K562 (cell line): Measurements from ENCODE around the gene SHBG. TPM values are rescaled to one million over a fixed set of nuclear protein-coding genes. Genes with fewer than 3 reads are reported as not detected.

Experiments
- ARHGAP35 ChIP-seq: fragments of 450-650 bp; IDR thresholded peaks from 2 replicates; pipeline ENCODE4 v1.6.1; 2018; ENCODE audit not compliant: partially characterized antibody
- ATF1 ChIP-seq, 2 experiments: fragments of 450-650 bp in 1 of 2; IDR thresholded peaks; 2 replicates each; pipeline ENCODE4 v1.6.1; 2016; ENCODE audit warnings: missing compliant biosample characterization in 1 of 2, missing genetic modification characterization in 1 of 2
- CBX3 ChIP-seq, 2 experiments: IDR thresholded peaks; 1 replicate in 1 of 2; 2 replicates in 1 of 2; pipeline ENCODE4 v1.6.1; 2012; ENCODE audit warnings: inconsistent platforms in 2 of 2, low read length in 2 of 2, borderline replicate concordance in 1 of 2, control low read depth in 1 of 2
- CEBPG ChIP-seq, 3 experiments: fragments of 200-800 bp in 1 of 3; sonication (Bioruptor generic) in 1 of 3; sonication (generic) in 1 of 3; formaldehyde crosslinking in 1 of 3; IDR thresholded peaks in 2 of 3; conservative IDR thresholded peaks in 1 of 3; 2 replicates each; pipeline versions ENCODE4 v1.6.1 to v1.8.0; 2016 to 2022; ENCODE audit warnings: missing compliant biosample characterization in 2 of 3, missing genetic modification characterization in 2 of 3, mild to moderate bottlenecking in 1 of 3, missing genetic modification reagents in 1 of 3
- DMBX1 ChIP-seq: fragments of 250-450 bp; sonication (Bioruptor Pico); IDR thresholded peaks from 2 replicates; pipeline ENCODE4 v1.8.0; 2022; ENCODE audit warnings: inconsistent platforms, mild to moderate bottlenecking, moderate library complexity, borderline replicate concordance
- HNRNPL ChIP-seq: fragments of 200-400 bp; formaldehyde crosslinking; IDR thresholded peaks from 2 replicates; pipeline ENCODE4 v1.6.1; 2017; ENCODE audit warnings: low read depth, mild to moderate bottlenecking, low read length
- TAF1 ChIP-seq: IDR thresholded peaks from 2 replicates; pipeline ENCODE4 v1.6.1; 2011; ENCODE audit warnings: mild to moderate bottlenecking, low read length, moderate library complexity; ENCODE audit not compliant: insufficient read depth, control insufficient read depth, severe bottlenecking; ENCODE audit errors: extremely low read depth
- ZFX ChIP-seq: sonication (generic); formaldehyde crosslinking; IDR thresholded peaks from 2 replicates; pipeline ENCODE4 v1.8.0; 2022; ENCODE audit warnings: mild to moderate bottlenecking, missing genetic modification reagents, moderate library complexity
- ZNF124 ChIP-seq: sonication (generic); formaldehyde crosslinking; IDR thresholded peaks from 2 replicates; pipeline ENCODE4 v1.8.1; 2022; ENCODE audit warnings: missing genetic modification reagents
- ZNF134 ChIP-seq: fragments of 250-450 bp; sonication (Bioruptor Pico); conservative IDR thresholded peaks from 2 replicates; pipeline ENCODE4 v1.4.0; 2020
- ZNF3 ChIP-seq: fragments of 250-450 bp; sonication (Bioruptor Pico); IDR thresholded peaks from 2 replicates; pipeline ENCODE4 v1.5.0; 2021; ENCODE audit warnings: mild to moderate bottlenecking, moderate library complexity
- ZNF408 ChIP-seq: fragments of 250-450 bp; sonication (Bioruptor Pico); IDR thresholded peaks from 2 replicates; pipeline ENCODE4 v1.4.0; 2020; ENCODE audit warnings: low read depth, mild to moderate bottlenecking, moderate library complexity
- ZNF584 ChIP-seq: fragments of 200-800 bp; sonication (Bioruptor generic); IDR thresholded peaks from 2 replicates; pipeline ENCODE4 v1.6.1; 2016; ENCODE audit warnings: low read depth, mild to moderate bottlenecking, missing genetic modification characterization, missing compliant biosample characterization
- polyA plus RNA-seq, 8 experiments: library from polyadenylated mRNA; depleted of rRNA in 4 of 8; stranded (reverse) in 5 of 8; unstranded in 3 of 8; fragments of >200 nt; fragmentation: Nextera tagmentation in 2 of 8; fragmentation: Illumina TruSeq in 1 of 8; extraction: Ambion mirVana in 2 of 8; extraction: Trizol in 1 of 8; gene quantifications; 2 replicates each; pipeline versions ENCODE4 v1.2.1 to v1.2.3, GENCODE V29; 2011 to 2014; ENCODE audit warnings: inconsistent platforms in 1 of 8, missing spikeins in 1 of 8
- total RNA-seq, 7 experiments: library from RNA; depleted of rRNA in 6 of 7; stranded (reverse); fragments of >200 nt in 6 of 7; fragmentation: Illumina TruSeq in 2 of 7; extraction: Trizol in 2 of 7; gene quantifications; 2 replicates each; pipeline versions ENCODE4 v1.2.1 to v1.2.3, GENCODE V29; 2011 to 2021; ENCODE audit warnings: low replicate concordance in 1 of 7
- TF ChIP-seq, protein P1 (sequence below): fragments of 450-650 bp; IDR thresholded peaks from 2 replicates; pipeline ENCODE4 v1.6.1; 2018; ENCODE audit not compliant: partially characterized antibody
- TF ChIP-seq, protein P2 (sequence below): fragments of 250-450 bp; sonication (Bioruptor Pico); IDR thresholded peaks from 2 replicates; pipeline ENCODE4 v1.5.1; 2021; ENCODE audit warnings: mild to moderate bottlenecking
- TF ChIP-seq, protein P3 (sequence below): fragments of 450-650 bp; IDR thresholded peaks from 2 replicates; pipeline ENCODE4 v1.6.1; 2016; ENCODE audit warnings: missing biosample characterization, missing genetic modification characterization
- TF ChIP-seq, protein P4 (sequence below): fragments of 450-650 bp; formaldehyde crosslinking; IDR thresholded peaks from 2 replicates; pipeline ENCODE4 v1.4.0; 2020; ENCODE audit warnings: mild to moderate bottlenecking
- TF ChIP-seq, protein P5 (sequence below): fragments of 250-450 bp; sonication (Bioruptor Pico); IDR thresholded peaks from 2 replicates; pipeline ENCODE4 v1.8.0; 2021; ENCODE audit warnings: moderate library complexity, mild to moderate bottlenecking, inconsistent platforms

Gene SHBG
- total and polyA plus RNA-seq, 9 of the 15 experiments (the other 6 are each of a cell fraction or from before 2014, with no cell fraction given) = not detected

DNA sequence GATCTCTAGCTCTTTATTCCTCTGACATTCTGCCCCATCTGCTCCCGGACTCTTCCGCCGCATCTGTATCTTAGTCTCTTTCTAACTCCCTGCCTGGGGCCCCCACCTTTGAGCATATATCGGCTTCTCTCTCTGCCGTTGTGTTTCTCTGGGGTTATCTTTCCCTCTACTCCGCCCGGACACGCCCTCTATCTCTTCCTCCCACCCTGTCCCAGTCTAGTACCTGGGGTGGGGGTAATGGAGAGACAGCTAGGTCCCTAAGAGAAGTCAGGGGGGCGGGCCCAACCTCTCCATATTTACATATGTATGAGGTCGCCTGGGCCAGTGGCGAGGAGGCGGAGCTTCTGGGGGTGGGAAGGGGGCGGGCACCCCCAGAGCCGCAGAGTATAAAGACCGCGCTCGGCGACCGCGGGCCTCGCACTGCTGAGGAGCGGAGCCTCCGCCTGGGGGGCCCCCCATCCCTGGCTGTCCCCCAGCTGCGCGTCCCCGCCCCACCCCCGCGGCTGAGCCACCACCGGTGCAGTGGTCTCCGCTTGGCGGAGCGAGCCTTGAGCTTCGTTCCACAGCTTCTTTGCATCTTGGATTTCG lies 20.7 kb downstream of the SHBG start, which contains the start of gene ATP1B2 (continued):
- TF ChIP-seq, protein P1, sequence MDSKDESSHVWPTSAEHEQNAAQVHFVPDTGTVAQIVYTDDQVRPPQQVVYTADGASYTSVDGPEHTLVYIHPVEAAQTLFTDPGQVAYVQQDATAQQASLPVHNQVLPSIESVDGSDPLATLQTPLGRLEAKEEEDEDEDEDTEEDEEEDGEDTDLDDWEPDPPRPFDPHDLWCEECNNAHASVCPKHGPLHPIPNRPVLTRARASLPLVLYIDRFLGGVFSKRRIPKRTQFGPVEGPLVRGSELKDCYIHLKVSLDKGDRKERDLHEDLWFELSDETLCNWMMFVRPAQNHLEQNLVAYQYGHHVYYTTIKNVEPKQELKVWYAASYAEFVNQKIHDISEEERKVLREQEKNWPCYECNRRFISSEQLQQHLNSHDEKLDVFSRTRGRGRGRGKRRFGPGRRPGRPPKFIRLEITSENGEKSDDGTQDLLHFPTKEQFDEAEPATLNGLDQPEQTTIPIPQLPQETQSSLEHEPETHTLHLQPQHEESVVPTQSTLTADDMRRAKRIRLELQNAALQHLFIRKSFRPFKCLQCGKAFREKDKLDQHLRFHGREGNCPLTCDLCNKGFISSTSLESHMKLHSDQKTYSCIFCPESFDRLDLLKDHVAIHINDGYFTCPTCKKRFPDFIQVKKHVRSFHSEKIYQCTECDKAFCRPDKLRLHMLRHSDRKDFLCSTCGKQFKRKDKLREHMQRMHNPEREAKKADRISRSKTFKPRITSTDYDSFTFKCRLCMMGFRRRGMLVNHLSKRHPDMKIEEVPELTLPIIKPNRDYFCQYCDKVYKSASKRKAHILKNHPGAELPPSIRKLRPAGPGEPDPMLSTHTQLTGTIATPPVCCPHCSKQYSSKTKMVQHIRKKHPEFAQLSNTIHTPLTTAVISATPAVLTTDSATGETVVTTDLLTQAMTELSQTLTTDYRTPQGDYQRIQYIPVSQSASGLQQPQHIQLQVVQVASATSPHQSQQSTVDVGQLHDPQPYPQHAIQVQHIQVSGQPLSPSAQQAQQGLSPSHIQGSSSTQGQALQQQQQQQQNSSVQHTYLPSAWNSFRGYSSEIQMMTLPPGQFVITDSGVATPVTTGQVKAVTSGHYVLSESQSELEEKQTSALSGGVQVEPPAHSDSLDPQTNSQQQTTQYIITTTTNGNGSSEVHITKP = peak; percentile 35
- TF ChIP-seq, protein P2, sequence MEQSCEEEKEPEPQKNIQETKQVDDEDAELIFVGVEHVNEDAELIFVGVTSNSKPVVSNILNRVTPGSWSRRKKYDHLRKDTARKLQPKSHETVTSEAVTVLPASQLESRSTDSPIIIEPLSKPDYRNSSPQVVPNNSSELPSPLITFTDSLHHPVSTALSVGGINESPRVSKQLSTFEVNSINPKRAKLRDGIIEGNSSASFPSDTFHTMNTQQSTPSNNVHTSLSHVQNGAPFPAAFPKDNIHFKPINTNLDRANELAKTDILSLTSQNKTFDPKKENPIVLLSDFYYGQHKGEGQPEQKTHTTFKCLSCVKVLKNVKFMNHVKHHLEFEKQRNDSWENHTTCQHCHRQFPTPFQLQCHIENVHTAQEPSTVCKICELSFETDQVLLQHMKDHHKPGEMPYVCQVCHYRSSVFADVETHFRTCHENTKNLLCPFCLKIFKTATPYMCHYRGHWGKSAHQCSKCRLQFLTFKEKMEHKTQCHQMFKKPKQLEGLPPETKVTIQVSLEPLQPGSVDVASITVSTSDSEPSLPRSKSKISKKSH = no peak
- TF ChIP-seq, protein P3, sequence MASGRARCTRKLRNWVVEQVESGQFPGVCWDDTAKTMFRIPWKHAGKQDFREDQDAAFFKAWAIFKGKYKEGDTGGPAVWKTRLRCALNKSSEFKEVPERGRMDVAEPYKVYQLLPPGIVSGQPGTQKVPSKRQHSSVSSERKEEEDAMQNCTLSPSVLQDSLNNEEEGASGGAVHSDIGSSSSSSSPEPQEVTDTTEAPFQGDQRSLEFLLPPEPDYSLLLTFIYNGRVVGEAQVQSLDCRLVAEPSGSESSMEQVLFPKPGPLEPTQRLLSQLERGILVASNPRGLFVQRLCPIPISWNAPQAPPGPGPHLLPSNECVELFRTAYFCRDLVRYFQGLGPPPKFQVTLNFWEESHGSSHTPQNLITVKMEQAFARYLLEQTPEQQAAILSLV = no peak
- TF ChIP-seq, protein P4, sequence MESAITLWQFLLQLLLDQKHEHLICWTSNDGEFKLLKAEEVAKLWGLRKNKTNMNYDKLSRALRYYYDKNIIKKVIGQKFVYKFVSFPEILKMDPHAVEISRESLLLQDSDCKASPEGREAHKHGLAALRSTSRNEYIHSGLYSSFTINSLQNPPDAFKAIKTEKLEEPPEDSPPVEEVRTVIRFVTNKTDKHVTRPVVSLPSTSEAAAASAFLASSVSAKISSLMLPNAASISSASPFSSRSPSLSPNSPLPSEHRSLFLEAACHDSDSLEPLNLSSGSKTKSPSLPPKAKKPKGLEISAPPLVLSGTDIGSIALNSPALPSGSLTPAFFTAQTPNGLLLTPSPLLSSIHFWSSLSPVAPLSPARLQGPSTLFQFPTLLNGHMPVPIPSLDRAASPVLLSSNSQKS (CRISPR knock-in tag) = no peak
- TF ChIP-seq ZFX (CRISPR knock-in tag) (peak; percentile 48), ZNF408 (no peak), TAF1 (peak; percentile 38), HNRNPL (no peak), ZNF584 (CRISPR knock-in tag) (no peak), ZNF3 (CRISPR knock-in tag) (no peak), CEBPG (CRISPR knock-in tag; IDR thresholded peaks at IDR 0.05) (no peak), CEBPG (tag; conservative IDR thresholded peaks at IDR 0.05 in 1 of 2, IDR thresholded peaks at IDR 0.05 in 1 of 2) (no peak), DMBX1 (CRISPR knock-in tag) (no peak), ATF1 (CRISPR knock-in tag; IDR thresholded peaks at IDR 0.05) (no peak), ATF1 (tag; IDR thresholded peaks at IDR 0.05) (no peak), ZNF134 (CRISPR knock-in tag) (no peak), CBX3 (IDR thresholded peaks at IDR 0.05; ENCODE audit: borderline replicate concordance in 1 of 2, low read length in 2 of 2) (no peak), ZNF124 (CRISPR knock-in tag) (no peak), ARHGAP35 (no peak)
- TF ChIP-seq, protein P5, sequence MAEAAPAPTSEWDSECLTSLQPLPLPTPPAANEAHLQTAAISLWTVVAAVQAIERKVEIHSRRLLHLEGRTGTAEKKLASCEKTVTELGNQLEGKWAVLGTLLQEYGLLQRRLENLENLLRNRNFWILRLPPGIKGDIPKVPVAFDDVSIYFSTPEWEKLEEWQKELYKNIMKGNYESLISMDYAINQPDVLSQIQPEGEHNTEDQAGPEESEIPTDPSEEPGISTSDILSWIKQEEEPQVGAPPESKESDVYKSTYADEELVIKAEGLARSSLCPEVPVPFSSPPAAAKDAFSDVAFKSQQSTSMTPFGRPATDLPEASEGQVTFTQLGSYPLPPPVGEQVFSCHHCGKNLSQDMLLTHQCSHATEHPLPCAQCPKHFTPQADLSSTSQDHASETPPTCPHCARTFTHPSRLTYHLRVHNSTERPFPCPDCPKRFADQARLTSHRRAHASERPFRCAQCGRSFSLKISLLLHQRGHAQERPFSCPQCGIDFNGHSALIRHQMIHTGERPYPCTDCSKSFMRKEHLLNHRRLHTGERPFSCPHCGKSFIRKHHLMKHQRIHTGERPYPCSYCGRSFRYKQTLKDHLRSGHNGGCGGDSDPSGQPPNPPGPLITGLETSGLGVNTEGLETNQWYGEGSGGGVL (CRISPR knock-in tag) = no peak
